Measurements from ENCODE around the gene SNX9.
"Not testable (repeated sequence)": the region's sequence is repeated elsewhere in the genome, so short reads cannot be mapped to it uniquely, and the experiment has no call there.

SNX9 gene

GRCh38 chr6:157879873-157880254 is 56.8 kb downstream of the SNX9 start:
- no peak for DNase-seq (ENCODE audit: insufficient read length, low spot score)
- FAIRE-seq, result peak; percentile 87

DNA sequence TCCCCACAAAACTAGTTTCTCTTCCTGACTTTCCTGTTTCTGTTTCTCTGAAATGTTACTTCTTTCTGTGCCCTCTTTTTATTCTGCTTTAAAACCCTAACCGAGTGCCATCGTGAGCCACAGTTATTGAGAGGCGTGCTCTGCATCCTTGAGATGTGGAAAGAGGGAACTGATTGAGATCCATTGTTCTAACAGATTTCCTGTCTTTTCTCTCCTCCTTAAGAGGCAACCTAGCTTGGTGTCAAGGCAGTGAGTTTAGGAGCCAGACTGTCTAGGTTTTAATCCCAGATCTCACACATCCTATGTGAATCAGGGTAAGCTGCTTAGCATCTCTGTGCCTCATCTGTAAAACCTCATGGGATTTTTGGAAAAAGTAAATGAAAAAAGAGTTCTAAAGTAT is 57.5 kb downstream of the SNX9 start:
- FAIRE-seq (no peak), DNase-seq (ENCODE audit: insufficient read length, low spot score) (no peak)

- FAIRE-seq, result peak; percentile 63
- DNase-seq (ENCODE audit: insufficient read length, low spot score), result no peak
Measured at GRCh38 chr6:157881342-157881741, 58.3 kb downstream of the SNX9 start.

- DNase-seq (ENCODE audit: insufficient read length, low spot score) (no peak), FAIRE-seq (no peak)
Measured at GRCh38 chr6:157884756-157885155, 61.7 kb downstream of the SNX9 start.

GRCh38 chr6:157885211-157885788 is 62.3 kb downstream of the SNX9 start:
- DNase-seq (ENCODE audit: insufficient read length, low spot score) (no peak), FAIRE-seq (no peak)

- DNase-seq (ENCODE audit: insufficient read length, low spot score) (no peak), FAIRE-seq (no peak)
Measured at GRCh38 chr6:157885876-157886275, 62.8 kb downstream of the SNX9 start.

- no peak for FAIRE-seq
- DNase-seq (ENCODE audit: insufficient read length, low spot score), result no peak
Measured at GRCh38 chr6:157887892-157888291, 64.8 kb downstream of the SNX9 start.

DNA sequence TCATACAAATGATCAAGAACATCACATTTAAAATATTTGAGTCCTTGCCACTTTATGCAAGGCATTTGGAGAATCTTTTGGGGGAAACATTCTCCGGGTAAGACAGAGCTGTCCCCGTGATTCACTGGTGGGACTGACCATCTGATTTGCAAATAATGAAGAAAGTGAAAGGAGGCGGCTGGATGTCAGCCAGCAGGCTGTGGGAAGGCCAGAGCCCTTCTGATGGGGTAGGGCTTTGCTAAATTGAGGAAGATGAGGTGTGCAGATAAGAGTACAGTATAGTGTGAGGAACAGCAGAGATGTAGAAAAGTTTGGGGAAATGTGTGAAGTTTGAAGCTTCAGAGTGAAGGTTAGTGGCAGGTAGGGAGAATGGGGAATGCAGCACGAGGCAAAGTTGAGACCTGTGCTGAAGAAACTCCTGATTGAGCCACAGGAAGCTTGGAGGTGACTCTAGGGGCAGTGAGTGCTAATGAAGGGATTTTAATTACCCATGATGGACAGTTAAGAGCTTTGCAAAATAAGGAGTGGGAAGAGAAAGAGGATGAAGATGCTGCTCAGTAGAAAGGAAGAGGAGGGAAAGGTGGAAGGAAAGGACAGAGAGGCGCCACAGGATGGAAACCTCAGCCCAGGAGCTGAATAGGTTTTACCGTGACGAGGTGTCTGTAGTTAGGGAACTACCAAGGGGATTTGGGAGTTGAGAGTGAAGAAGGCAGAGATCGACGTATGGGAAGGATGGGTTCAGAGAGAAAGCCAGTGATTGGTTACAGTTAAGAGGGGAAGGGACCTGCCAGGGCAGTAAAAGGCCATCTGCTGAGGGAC is 68.7 kb downstream of the SNX9 start:
- DNase-seq (ENCODE audit: insufficient read length, low spot score), result no peak
- FAIRE-seq, result no peak

- DNase-seq (ENCODE audit: insufficient read length, low spot score) (no peak), FAIRE-seq (no peak)
Measured at GRCh38 chr6:157892363-157892877, 69.4 kb downstream of the SNX9 start.

- DNase-seq (ENCODE audit: insufficient read length, low spot score), result no peak
Measured at GRCh38 chr6:157893238-157893637, 70.2 kb downstream of the SNX9 start.

GRCh38 chr6:157895585-157895984 is 72.5 kb downstream of the SNX9 start:
- DNase-seq (ENCODE audit: insufficient read length, low spot score) (no peak), FAIRE-seq (no peak)

More at GRCh38 chr6:157893238-157893637, 70.2 kb downstream of the SNX9 start:
- peak; percentile 4 for FAIRE-seq

GRCh38 chr6:157896932-157897331 is 73.9 kb downstream of the SNX9 start:
- FAIRE-seq, result no peak
- DNase-seq (ENCODE audit: insufficient read length, low spot score), result no peak

DNA sequence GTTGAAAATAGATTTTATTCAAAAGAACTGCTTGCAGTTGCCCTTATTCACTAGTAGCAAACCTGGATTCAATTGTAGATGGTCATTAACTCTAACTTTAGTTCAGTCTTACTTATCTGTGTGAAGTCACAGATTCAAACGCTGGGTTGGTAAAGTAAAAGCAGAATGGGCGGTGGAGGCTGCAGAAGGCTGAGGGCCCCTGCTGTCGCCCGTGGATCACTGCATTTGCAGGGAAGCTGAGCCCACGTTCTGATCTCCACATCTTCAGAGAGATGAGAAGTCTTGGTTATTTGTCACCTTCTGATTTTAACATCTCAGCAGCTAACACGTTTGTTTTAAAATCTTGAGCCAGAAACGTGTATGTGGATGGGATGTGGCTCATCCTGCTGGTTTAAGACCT is 75.1 kb downstream of the SNX9 start:
- DNase-seq (ENCODE audit: insufficient read length, low spot score), result no peak
- no peak for FAIRE-seq

DNA sequence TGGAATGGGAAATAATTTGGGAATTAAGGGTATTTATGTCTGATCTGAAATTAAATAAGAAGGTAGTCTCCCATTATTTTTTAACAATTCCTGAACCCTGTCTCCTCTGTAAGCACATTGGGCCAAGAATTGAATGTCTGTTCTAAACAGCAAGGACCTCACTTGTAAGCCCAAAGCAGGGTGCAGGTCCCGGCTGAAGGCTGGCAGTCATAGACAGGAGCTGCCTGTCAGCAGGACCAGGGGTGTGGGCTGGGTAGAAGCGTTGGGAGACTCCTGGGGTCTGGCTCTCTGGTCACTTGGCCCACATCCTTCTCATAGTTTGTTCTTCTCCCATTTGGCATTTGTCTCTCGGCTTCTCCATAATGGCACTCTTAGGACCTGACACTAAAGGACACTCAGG is 75.6 kb downstream of the SNX9 start:
- DNase-seq (ENCODE audit: insufficient read length, low spot score) (no peak), FAIRE-seq (no peak)

- not testable (repeated sequence) for DNase-seq (ENCODE audit: insufficient read length, low spot score); FAIRE-seq
Measured at GRCh38 chr6:157900262-157900661, 77.2 kb downstream of the SNX9 start.

- not testable (repeated sequence) for FAIRE-seq; DNase-seq (ENCODE audit: insufficient read length, low spot score)
Measured at GRCh38 chr6:157900751-157901150, 77.7 kb downstream of the SNX9 start.

DNA sequence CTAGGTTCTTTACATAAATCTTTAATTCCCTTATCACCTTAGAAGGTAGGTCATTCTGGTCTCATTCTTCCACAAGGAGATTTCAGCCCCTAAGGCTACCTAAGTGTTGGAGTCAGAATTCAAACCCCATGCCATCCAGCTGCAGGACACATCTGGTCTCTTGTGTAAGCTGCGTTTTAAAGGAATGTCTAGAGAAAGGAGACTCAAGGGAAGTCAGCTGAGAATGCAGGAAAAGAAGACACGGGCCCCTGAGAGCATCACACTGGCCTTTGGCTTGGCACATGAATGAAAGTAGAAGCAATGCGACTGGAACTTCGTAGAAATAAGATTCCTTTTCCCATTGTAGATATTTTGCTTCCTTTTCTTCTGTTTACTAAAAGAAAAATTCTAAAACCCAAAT is 82.0 kb downstream of the SNX9 start:
- FAIRE-seq (no peak), DNase-seq (ENCODE audit: insufficient read length, low spot score) (no peak)

GRCh38 chr6:157905590-157906342 is 82.7 kb downstream of the SNX9 start:
- no peak for DNase-seq (ENCODE audit: insufficient read length, low spot score)
- FAIRE-seq, result no peak

DNA sequence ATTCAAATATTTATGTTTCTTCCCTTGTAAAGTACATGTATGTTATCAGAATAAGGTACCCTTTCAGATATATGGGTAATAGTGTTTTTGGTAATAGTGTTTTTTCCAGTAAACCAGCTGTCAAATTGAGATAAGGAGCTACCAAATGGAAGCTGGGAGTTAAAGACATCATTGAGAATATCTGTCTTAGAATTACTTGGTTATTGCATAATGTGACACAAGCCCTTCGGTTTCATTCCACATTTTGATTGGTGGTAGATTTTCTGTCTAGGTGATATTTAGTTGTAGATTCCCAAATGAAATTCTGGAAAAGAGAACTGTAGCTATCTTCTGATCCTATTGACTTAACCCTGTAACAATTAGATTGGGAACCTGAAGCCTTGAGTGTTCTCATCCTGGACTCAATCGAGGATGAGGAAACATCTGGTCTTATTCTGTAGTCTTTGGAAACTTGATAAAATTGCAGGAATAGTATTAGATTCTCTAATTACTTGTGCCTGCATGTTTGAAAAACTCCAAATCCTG is 83.6 kb downstream of the SNX9 start:
- FAIRE-seq, result no peak
- no peak for DNase-seq (ENCODE audit: insufficient read length, low spot score)

DNA sequence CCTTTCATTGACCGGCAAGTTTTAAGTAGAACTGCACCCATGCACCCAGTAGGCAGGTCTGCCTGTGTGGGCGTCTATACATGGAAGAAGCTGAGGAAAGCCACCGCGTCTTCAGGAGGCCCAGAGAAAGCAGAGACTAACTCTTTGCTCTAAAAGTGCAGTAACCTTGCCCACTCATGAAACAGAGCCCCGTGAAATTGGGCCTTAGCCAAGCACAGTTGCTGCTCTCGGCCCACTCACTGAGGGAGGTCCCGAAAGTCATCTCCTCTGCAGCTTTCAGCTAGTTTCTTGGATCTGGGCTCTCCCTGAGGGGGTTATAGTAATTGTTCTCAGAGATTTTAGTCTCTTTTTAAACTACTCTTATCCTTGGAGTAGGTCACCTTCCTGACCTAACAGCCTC is 84.6 kb downstream of the SNX9 start:
- no peak for FAIRE-seq
- no peak for DNase-seq (ENCODE audit: insufficient read length, low spot score)
